T-helper 1 cell treated with Interleukin-12 subunit alpha and Interleukin-12 subunit beta and Interleukin-4 antibody, amounts not matched to agents 30 ng/mL and 1 ng/mL, for 36 hours (primary cell): ENCODE measurements around the gene PIGP. TPM values are rescaled to one million over a fixed set of nuclear protein-coding genes. Genes with fewer than 3 reads are reported as not detected.
"Not testable (repeated sequence)": the region's sequence is repeated elsewhere in the genome, so short reads cannot be mapped to it uniquely, and the experiment has no call there.

Experiments
- intact Hi-C: fragments of 100-400 bp; cut with micrococcal nuclease; formaldehyde crosslinking; loops from one replicate; pipeline ENCODE4 v1.15.1; 2024
- total RNA-seq: library from RNA; stranded (reverse); gene quantifications from 2 replicates; pipeline ENCODE4 v1.2.3, GENCODE V29; 2022

Gene PIGP
- total RNA-seq, 1 donor from 2014 or later = 14.5 TPM

GRCh38 chr21:37045556-37045955 lies 27.3 kb downstream of the PIGP start:
- intact Hi-C loops = no loop called here

DNA sequence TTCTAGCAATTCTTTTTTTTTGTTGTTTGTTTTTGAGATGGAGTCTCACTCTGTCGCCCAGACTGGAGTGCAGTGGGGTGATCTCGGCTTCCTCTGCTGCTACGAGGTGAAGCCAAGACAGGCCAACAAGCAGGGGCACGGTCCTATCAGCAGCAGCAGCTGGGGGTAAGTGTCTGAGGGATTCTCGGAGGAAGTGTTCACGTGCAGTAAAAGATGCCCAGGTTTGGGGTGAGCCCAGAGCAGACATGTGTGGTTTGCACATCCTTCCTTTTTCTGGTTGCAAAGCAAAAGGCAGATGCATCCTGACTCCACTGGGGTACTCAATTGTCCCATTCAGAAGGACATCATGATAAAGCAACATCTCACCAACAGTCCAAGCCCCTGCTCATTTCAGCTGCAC lies 27.7 kb downstream of the PIGP start:
- intact Hi-C loops = no loop called here

GRCh38 chr21:37044643-37045042 lies 28.2 kb downstream of the PIGP start:
- intact Hi-C loops = no loop called here

GRCh38 chr21:37043818-37044217 lies 29.1 kb downstream of the PIGP start:
- intact Hi-C loops = no loop called here

- intact Hi-C loops = no loop called here
Measured at GRCh38 chr21:37041706-37042271, 31.1 kb downstream of the PIGP start.

GRCh38 chr21:37040212-37040611 lies 32.7 kb downstream of the PIGP start:
- intact Hi-C loops = no loop called here

GRCh38 chr21:37039411-37040075 lies 33.3 kb downstream of the PIGP start:
- intact Hi-C loops = no loop called here

- intact Hi-C loops = no loop called here
Measured at GRCh38 chr21:37036177-37036576, 36.7 kb downstream of the PIGP start.

DNA sequence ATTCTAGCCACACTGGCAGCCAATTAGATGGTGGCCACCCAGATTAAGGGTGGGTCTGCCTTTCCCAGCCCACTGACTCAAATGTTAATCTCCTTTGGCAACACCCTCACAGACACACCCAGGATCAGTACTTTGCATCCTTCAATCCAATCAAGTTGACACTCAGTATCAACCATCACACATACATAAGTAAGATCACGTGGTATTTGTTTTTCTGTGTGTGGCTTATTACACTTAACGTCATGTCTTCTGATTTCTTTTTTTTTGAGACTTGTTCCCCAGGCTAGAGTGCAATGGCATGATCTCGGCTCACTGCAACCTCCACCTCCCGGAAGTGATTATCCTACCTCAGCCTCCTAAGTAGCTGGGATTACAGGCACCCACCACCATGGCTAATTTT lies 38.5 kb downstream of the PIGP start:
- intact Hi-C loops = not testable (repeated sequence)

GRCh38 chr21:37032877-37033471 lies 39.9 kb downstream of the PIGP start:
- intact Hi-C loops = no loop called here

DNA sequence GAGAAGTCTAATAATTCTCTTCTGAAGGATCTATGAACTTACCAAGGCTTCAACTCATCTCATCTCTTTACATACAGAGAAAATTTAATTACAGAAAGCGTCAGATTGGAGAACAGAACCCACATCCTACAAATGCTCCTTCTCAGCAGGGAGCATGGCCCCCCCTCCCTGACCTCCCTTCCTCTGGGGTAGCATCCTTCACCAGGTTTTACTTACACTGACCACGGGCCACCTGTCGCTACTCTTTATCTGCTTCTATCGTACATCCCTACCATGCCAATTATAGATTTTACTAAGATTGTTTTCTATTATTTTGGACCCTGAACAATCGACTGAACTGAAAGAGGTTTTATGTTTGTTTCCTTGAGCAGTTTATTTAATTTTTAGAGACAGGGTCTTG lies 40.6 kb downstream of the PIGP start:
- intact Hi-C loops = no loop called here

GRCh38 chr21:37030864-37031263 lies 42.0 kb downstream of the PIGP start:
- intact Hi-C loops = no loop called here

DNA sequence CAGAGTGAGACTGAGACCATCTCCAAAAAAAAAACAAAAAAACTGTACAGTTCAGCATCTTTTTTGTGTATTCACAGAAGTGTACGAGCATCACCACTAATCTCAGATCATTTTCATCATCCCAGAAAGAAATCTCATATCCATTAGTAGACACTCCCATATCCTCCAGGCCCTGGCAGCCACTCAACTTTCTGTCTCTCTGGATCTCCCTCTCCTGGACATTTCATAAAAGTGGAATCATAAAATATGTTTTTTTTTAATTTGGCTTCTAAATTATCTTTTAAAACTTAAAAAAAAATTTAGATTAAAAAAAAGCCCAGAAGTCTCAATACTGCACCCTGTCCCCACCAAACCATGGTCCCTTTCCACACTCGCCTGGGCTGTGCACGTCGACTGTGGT lies 44.3 kb downstream of the PIGP start:
- intact Hi-C loops = no loop called here

GRCh38 chr21:37026499-37026898 lies 46.4 kb downstream of the PIGP start:
- intact Hi-C loops = no loop called here

DNA sequence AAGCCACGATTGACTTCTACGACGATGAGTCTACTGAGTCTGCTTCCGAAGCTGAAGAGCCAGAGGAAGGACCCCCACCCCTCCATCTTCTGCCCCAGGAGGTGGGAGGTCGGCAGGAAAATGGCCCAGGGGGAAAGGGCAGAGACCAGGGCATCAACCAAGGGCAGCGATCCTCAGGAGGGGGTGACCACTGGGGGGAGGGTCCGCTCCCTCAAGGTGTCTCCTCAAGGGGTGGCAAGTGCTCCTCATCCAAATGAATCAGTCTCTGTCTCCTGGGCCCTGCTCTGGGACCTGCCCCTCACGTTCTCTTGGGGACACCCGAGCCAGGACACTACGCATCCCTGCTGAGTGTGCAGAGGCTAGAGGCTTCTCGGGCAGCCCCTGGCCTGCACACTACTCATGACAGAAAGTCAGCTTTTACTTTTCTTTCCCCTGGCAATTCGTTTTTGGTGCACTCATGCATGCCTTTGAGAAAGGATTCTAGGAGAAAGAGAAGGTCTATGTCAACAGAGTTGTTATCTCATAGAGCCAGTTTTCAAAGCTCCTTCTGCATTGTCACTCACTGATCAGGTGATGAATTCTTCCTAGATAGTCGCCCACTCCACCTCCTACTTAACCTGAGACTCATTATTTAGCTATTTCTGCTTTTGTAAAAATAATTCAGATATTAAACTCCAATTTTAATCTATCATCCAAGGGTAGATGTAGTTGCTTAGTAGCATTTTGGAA lies 54.8 kb downstream of the PIGP start:
- intact Hi-C loops = no loop called here

Other genes with a start within 250 kb of the PIGP start
- gene HLCS, start 106.4 kb downstream of the PIGP start, total RNA-seq = 16.2 and 18.1 TPM in 2 replicates
- gene RIPPLY3, start 66.4 kb downstream of the PIGP start, total RNA-seq = not detected in 2 replicates
- gene TTC3, start 183 bp upstream of the PIGP start, total RNA-seq = 55.4 and 56.5 TPM in 2 replicates
- gene VPS26C, start 194.3 kb upstream of the PIGP start, total RNA-seq = 78.6 and 82.8 TPM in 2 replicates